SK-N-SH (cell line): Measurements from ENCODE around the gene ABCC4. TPM values are rescaled to one million over a fixed set of nuclear protein-coding genes. Genes with fewer than 3 reads are reported as not detected.

ENCODE experiments used
- USF2 ChIP-seq: fragments of 150-350 bp; IDR thresholded peaks from 2 replicates; pipeline ENCODE4 v1.6.1; 2017; ENCODE audit warnings: antibody characterized with exemption, low read length, low read depth, borderline replicate concordance
- polyA plus RNA-seq, 3 experiments: library from polyadenylated mRNA; depleted of rRNA; stranded (reverse); fragments of >200 nt; gene quantifications; 2 replicates each; pipeline ENCODE4 v1.2.3, GENCODE V29; 2012
- small RNA-seq, 7 experiments: library from RNA; depleted of rRNA; stranded (forward); fragments of <200 nt; gene quantifications; one replicate each; pipeline ENCODE3, GENCODE V24; 2012

Gene ABCC4
- polyA plus RNA-seq, 1 of the 3 experiments (the other 2 are of a cell fraction): 7.8 TPM

GRCh38 chr13:94972262-94972661 lies 329.0 kb downstream of the ABCC4 start (continued):
- TF ChIP-seq USF2: no peak

Small RNA genes within 50 kb of the gene (small RNA-seq; reads per million reads assigned to genes)
- 0 reads per million in 7 experiments for gene RNU6-62P
- gene RNY3P8: 0 reads per million in 7 experiments
- 0.29 to 4.2 (median 1.2) reads per million in 7 experiments for gene RNY4P27
